ENCODE results near the gene EGFL8.

- TF ChIP-seq SUZ12 (IDR thresholded peaks at IDR 0.05; ENCODE audit: extremely low read depth, insufficient read depth, insufficient read length) (no peak), YY1 (IDR thresholded peaks at IDR 0.05; ENCODE audit: insufficient read depth, insufficient read length) (no peak)
Observed at GRCh38 chr6:32148289-32149091, 15.9 kb upstream of the EGFL8 start.

All from NT2/D1 (cell line).